Liver (tissue), 9 donors: ENCODE measurements around the gene KIF7. TPM values are rescaled to one million over a fixed set of nuclear protein-coding genes. Genes with fewer than 3 reads are reported as not detected.
A peak's percentile ranks its signal among the peaks of the same experiment; 100 is the strongest.

Experiments
- DNase-seq: peaks from one replicate; pipeline ENCODE4 v3.0.0-alpha.2; 2017; ENCODE audit warnings: low spot score
- H3K27ac ChIP-seq, 2 donors: one replicate each; pipeline ENCODE4 v1.7.0; 2013; ENCODE audit warnings: inconsistent platforms in 2 of 2, low read length in 2 of 2, control low read depth in 1 of 2, low read depth in 1 of 2, mild to moderate bottlenecking in 1 of 2
- H3K27me3 ChIP-seq, 4 donors: one replicate each; pipeline versions ENCODE4 v1.6.1 to v1.7.0; 2013; ENCODE audit warnings: low read length in 3 of 4, inconsistent platforms in 1 of 4, mild to moderate bottlenecking in 1 of 4, moderate library complexity in 1 of 4; ENCODE audit not compliant: control insufficient read depth in 4 of 4, insufficient read depth in 4 of 4
- H3K36me3 ChIP-seq, 4 donors: one replicate each; pipeline versions ENCODE4 v1.6.1 to v1.7.0; 2013; ENCODE audit warnings: low read length in 3 of 4, mild to moderate bottlenecking in 3 of 4, low read depth in 1 of 4, moderate library complexity in 1 of 4; ENCODE audit not compliant: control insufficient read depth in 4 of 4, insufficient read depth in 3 of 4
- H3K4me1 ChIP-seq, 4 donors: one replicate each; pipeline versions ENCODE4 v1.6.1 to v1.7.0; 2013; ENCODE audit warnings: low read length in 3 of 4, mild to moderate bottlenecking in 3 of 4, moderate library complexity in 1 of 4; ENCODE audit not compliant: control insufficient read depth in 4 of 4, insufficient read depth in 4 of 4
- H3K4me3 ChIP-seq, 3 donors: one replicate each; pipeline versions ENCODE4 v1.6.1 to v1.7.0; 2013; ENCODE audit warnings: low read length in 3 of 3, control low read depth in 1 of 3, low read depth in 1 of 3, mild to moderate bottlenecking in 1 of 3
- H3K9ac ChIP-seq, 2 donors: one replicate each; pipeline ENCODE4 v1.7.0; 2013; ENCODE audit warnings: low read length in 2 of 2, mild to moderate bottlenecking in 2 of 2, moderate library complexity in 2 of 2, control low read depth in 1 of 2, low read depth in 1 of 2
- H3K9me3 ChIP-seq, 4 donors: one replicate each; pipeline versions ENCODE4 v1.6.1 to v1.7.0; 2013; ENCODE audit warnings: low read length in 3 of 4; ENCODE audit not compliant: control insufficient read depth in 4 of 4
- ATF3 ChIP-seq: IDR thresholded peaks from 2 replicates; pipeline ENCODE4 v1.6.1; 2016; ENCODE audit warnings: antibody characterized with exemption
- CTCF ChIP-seq: fragments of 150-350 bp; IDR thresholded peaks from 2 replicates; pipeline ENCODE4 v1.5.1; 2017; ENCODE audit warnings: improper control_type of control experiment, low read depth, low read length; ENCODE audit not compliant: missing input control
- EGR1 ChIP-seq, 2 donors: IDR thresholded peaks; 2 replicates each; pipeline ENCODE4 v1.6.1; 2016 to 2018; ENCODE audit warnings: antibody characterized with exemption in 2 of 2, low read depth in 2 of 2
- FOXA1 ChIP-seq: IDR thresholded peaks from 2 replicates; pipeline ENCODE4 v1.6.1; 2016; ENCODE audit warnings: antibody characterized with exemption
- FOXA2 ChIP-seq: IDR thresholded peaks from 2 replicates; pipeline ENCODE4 v1.6.1; 2016; ENCODE audit warnings: antibody characterized with exemption
- GABPA ChIP-seq, 2 donors: IDR thresholded peaks in 1 of 2; conservative IDR thresholded peaks in 1 of 2; 2 replicates each; pipeline ENCODE4 v1.6.1; 2016; ENCODE audit warnings: antibody characterized with exemption in 2 of 2, mild to moderate bottlenecking in 1 of 2, moderate library complexity in 1 of 2
- HNF4A ChIP-seq, 2 donors: conservative IDR thresholded peaks; 2 replicates each; pipeline ENCODE4 v1.6.1; 2016; ENCODE audit warnings: antibody characterized with exemption in 2 of 2, mild to moderate bottlenecking in 2 of 2
- HNF4G ChIP-seq: IDR thresholded peaks from 2 replicates; pipeline ENCODE4 v1.6.1; 2016; ENCODE audit warnings: antibody characterized with exemption
- JUND ChIP-seq, 2 donors: IDR thresholded peaks; 2 replicates each; pipeline ENCODE4 v1.6.1; 2016; ENCODE audit warnings: antibody characterized with exemption in 2 of 2
- NR2F2 ChIP-seq: IDR thresholded peaks from 2 replicates; pipeline ENCODE4 v1.6.1; 2016; ENCODE audit warnings: antibody characterized with exemption
- RAD21 ChIP-seq, 2 donors: IDR thresholded peaks; 2 replicates each; pipeline ENCODE4 v1.6.1; 2016; ENCODE audit warnings: antibody characterized with exemption in 2 of 2, mild to moderate bottlenecking in 2 of 2
- REST ChIP-seq: IDR thresholded peaks from 2 replicates; pipeline ENCODE4 v1.6.1; 2016; ENCODE audit warnings: antibody characterized with exemption, mild to moderate bottlenecking
- RXRA ChIP-seq, 2 donors: IDR thresholded peaks; 2 replicates each; pipeline ENCODE4 v1.6.1; 2017 to 2018; ENCODE audit warnings: antibody characterized with exemption in 2 of 2, mild to moderate bottlenecking in 1 of 2
- SP1 ChIP-seq: IDR thresholded peaks from 2 replicates; pipeline ENCODE4 v1.6.1; 2018; ENCODE audit warnings: antibody characterized with exemption, mild to moderate bottlenecking
- TAF1 ChIP-seq: conservative IDR thresholded peaks from 2 replicates; pipeline ENCODE4 v1.6.1; 2016; ENCODE audit warnings: antibody characterized with exemption, mild to moderate bottlenecking
- YY1 ChIP-seq: IDR thresholded peaks from 2 replicates; pipeline ENCODE4 v1.6.1; 2016; ENCODE audit warnings: antibody characterized with exemption, mild to moderate bottlenecking
- WGBS: extraction: QIAGEN DNeasy Blood & Tissue Kit; methylation state at CpG from one replicate; pipeline ENCODE4 v1.1.7; 2013; 5-methylcytosine and 5-hydroxymethylcytosine counted together
- polyA plus RNA-seq, 2 donors: library from polyadenylated mRNA; stranded (reverse) in 1 of 2; unstranded in 1 of 2; fragments of 200-250 nt in 1 of 2; fragments of >200 nt in 1 of 2; fragmentation: Nextera tagmentation in 1 of 2; extraction: Ambion mirVana in 1 of 2; gene quantifications; one replicate each; pipeline versions ENCODE4 v1.2.1 to v1.2.3, GENCODE V29; 2013 to 2015
- total RNA-seq, 2 donors: library from RNA; depleted of rRNA; stranded (reverse); fragments of >200 nt; gene quantifications; one replicate each; pipeline ENCODE4 v1.2.3, GENCODE V29; 2014
- donor health status: healthy.
- donor health status: healthy.
- donor health status: healthy.
- donor health status: healthy.
- donor health status: healthy.

KIF7 gene
- total and polyA plus RNA-seq, 4 donors: 0.04 to 1.3 (median 0.72) TPM

GRCh38 chr15:89704411-89704810 is 49.1 kb upstream of the KIF7 start (continued):
- no peak for TF ChIP-seq RXRA (IDR thresholded peaks at IDR 0.05)
- no peak for TF ChIP-seq ATF3
- no peak for TF ChIP-seq HNF4A (conservative IDR thresholded peaks at IDR 0.05)
- no peak for TF ChIP-seq TAF1
- TF ChIP-seq FOXA2: no peak
- no peak for TF ChIP-seq EGR1 (IDR thresholded peaks at IDR 0.05; ENCODE audit: low read depth in 2 of 2)

GRCh38 chr15:89695198-89695597 is 39.9 kb upstream of the KIF7 start:
- Histone ChIP-seq H3K4me1 (peaks cover 0 to 7% (median 4%) of the 10 kb centered on the region in 4 donors), H3K27me3 (no peaks in the 10 kb centered on the region), H3K9ac (no peak overlapping the region), H3K36me3 (no peaks in the 10 kb centered on the region), H3K9me3 (no peaks in the 10 kb centered on the region), H3K27ac (no peak overlapping the region), H3K4me3 (no peak overlapping the region)
- 79% methylated on average over 1 of the region's 1 CpG for WGBS
- TF ChIP-seq CTCF: no peak
- peak; percentile 9 for TF ChIP-seq HNF4G
- peak; percentile 37 to 61 for TF ChIP-seq HNF4A (conservative IDR thresholded peaks at IDR 0.05)
- no peak for TF ChIP-seq JUND (IDR thresholded peaks at IDR 0.05)
- TF ChIP-seq FOXA2: no peak
- no peak for TF ChIP-seq GABPA (IDR thresholded peaks at IDR 0.05 in 1 of 2, conservative IDR thresholded peaks at IDR 0.05 in 1 of 2)
- TF ChIP-seq ATF3: no peak
- TF ChIP-seq FOXA1: no peak
- TF ChIP-seq NR2F2: no peak
- no peak for TF ChIP-seq TAF1
- peak; percentile 22 for TF ChIP-seq SP1
- TF ChIP-seq REST: no peak
- TF ChIP-seq RAD21 (IDR thresholded peaks at IDR 0.05): no peak
- TF ChIP-seq RXRA (IDR thresholded peaks at IDR 0.05): no peak
- DNase-seq: no peak

DNA sequence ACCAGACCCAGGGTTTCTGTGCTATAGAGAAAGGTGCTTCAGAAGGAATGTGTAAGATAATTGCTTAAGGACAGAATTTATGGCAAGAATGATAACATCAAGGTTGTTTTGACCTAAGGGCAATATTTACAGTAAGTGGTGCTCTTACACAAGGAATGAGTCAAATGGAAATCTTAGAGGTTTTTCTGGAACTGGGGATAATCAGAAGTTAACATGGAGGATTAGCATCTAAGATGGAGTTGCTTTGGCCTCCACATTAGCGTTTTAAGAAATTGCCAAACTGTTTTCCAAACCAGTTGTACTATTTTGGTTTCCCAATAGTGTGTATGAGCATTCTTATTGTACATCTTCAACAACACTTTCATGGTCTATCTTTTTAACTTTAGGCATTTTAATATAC is 38.4 kb upstream of the KIF7 start:
- no peak overlapping the region for H3K27ac ChIP-seq
- TF ChIP-seq FOXA1 (no peak), YY1 (no peak), TAF1 (no peak), REST (no peak), RXRA (IDR thresholded peaks at IDR 0.05) (no peak)
- WGBS: 90% methylated on average over 1 of the region's 1 CpG

More for the DNA sequence above, 38.4 kb upstream of the KIF7 start:
- no peak overlapping the region for H3K9ac ChIP-seq
- peaks cover 0 to 16% (median 7%) of the 10 kb centered on the region in 4 donors for H3K4me1 ChIP-seq
- no peaks in the 10 kb centered on the region for H3K27me3 ChIP-seq
- H3K9me3 ChIP-seq: no peaks in the 10 kb centered on the region
- DNase-seq: no peak
- no peak overlapping the region for H3K4me3 ChIP-seq
- no peaks in the 10 kb centered on the region for H3K36me3 ChIP-seq
